GM19468 (cell line): Measurements from ENCODE around the gene LY6G6F.

Source experiments
- ATAC-seq: cut with Tn5 transposase; IDR thresholded peaks from one replicate; pipeline ENCODE4 v1.9.1; 2021; ENCODE audit warnings: mild to moderate bottlenecking, moderate library complexity, moderate number of reproducible peaks; ENCODE audit not compliant: unreplicated experiment; ENCODE audit errors: extremely low read depth

LY6G6F gene, protein sequence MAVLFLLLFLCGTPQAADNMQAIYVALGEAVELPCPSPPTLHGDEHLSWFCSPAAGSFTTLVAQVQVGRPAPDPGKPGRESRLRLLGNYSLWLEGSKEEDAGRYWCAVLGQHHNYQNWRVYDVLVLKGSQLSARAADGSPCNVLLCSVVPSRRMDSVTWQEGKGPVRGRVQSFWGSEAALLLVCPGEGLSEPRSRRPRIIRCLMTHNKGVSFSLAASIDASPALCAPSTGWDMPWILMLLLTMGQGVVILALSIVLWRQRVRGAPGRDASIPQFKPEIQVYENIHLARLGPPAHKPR

DNA sequence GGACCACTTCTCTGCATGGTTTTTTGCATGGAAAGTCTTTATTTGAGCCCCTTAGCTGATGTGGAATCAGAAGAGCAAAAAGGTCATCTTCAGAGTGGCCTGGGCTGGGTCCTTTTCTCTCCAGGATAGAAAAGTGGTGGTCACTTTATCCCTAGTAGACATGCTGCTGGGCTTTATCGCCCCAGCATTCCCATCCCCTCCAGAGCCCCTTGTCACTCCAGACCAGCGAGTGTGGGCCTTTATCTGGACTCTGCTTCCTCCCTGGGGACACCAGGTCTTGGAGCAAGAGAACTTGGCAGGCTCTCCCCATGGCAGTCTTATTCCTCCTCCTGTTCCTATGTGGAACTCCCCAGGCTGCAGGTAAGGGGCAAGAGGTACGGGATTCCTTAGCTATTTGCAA, at the start of gene LY6G6F:
TSS of gene LY6G6F (plus strand) at position 268 of the 400 bp plus-strand sequence. CDS start at position 309, 41 bp downstream.
- ATAC-seq: no peak

DNA sequence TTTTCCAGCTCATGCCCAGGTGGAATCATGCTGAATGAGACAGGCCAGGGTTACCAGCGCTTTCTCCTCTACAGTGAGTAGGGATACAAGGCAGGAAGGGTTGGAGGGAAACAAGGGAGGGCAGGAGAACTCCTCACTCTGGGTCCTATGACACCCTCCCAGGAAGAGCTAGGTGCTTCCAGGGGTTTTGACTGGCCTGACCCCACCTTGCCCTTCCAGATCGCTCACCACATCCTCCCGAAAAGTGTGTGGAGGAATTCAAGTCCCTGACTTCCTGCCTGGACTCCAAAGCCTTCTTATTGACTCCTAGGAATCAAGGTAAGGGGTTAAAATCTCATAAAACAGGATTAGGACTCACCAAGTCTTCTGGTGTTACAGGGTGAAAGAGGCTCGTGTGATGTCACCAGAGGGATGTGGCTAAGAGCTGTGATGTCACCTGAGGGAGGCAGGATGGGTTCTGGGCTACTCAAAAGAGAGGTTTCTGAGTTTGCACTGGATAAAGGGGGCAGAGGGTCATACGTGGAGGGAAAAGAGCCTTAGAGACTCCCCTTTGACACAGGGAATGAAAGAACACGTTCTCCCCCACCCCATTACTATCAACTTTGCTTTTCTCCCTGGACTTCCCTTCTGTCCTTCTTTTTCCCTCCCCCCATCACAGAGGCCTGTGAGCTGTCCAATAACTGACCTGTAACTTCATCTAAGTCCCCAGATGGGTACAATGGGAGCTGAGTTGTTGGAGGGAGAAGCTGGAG, 49.1 kb upstream of the LY6G6F start:
- no peak for ATAC-seq

DNA sequence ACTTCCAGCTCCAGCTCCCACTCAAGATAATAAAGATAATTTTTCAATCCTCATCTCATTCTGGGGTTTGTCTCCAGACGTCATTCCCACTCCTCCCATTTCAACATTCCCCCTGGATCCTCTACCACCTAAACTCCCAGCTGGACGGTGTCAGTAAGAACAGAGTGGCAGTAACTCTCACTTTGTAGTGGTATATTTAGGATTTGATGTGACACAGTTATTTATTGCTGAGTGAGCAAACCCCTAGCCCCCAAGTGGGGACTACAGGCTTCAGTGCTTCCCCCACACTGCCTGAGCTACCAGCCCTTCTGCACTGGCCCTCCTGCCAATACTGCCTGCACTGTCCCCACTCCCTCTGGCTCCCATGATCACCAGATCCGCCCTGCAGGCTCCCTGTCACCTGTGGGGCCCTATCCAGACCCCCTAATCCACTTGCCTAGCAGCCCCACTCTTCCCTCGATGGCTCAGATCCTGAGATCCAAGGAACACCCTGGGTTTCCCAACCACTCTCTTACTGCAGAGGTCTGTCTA, 48.4 kb upstream of the LY6G6F start:
- no peak for ATAC-seq

DNA sequence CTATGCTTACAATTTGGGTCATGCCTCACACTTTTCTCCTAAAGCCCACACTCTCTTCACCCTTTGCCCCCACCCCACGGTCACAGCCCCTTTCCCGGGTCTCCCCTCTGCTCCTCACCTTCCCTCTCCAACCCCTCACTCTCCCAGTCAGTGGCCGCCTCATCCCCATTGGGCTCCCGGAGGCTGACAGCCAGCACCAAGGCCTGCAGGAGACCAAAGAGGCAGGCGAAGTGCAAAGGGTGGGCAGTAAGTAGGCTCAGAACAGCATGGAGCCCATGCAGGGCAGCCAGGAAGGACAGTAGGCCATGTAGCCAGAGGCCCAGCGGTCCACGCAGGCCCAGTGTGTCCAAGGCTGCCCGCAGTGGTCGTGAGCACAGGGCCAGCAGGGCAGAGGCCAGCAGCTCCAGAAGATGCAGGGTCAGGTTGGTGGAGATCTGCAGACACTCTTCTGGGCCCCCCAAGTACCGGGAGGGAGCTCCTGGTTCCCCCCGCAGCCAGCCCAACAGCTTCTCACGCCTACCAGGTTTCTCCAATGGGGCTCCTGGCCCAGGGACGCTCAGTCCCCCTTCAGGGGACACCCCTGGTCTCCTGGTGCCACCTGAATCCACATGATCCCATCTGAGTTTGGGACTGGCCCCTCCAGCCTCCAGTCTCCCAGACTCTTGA, 47.5 kb upstream of the LY6G6F start:
- ATAC-seq: no peak

DNA sequence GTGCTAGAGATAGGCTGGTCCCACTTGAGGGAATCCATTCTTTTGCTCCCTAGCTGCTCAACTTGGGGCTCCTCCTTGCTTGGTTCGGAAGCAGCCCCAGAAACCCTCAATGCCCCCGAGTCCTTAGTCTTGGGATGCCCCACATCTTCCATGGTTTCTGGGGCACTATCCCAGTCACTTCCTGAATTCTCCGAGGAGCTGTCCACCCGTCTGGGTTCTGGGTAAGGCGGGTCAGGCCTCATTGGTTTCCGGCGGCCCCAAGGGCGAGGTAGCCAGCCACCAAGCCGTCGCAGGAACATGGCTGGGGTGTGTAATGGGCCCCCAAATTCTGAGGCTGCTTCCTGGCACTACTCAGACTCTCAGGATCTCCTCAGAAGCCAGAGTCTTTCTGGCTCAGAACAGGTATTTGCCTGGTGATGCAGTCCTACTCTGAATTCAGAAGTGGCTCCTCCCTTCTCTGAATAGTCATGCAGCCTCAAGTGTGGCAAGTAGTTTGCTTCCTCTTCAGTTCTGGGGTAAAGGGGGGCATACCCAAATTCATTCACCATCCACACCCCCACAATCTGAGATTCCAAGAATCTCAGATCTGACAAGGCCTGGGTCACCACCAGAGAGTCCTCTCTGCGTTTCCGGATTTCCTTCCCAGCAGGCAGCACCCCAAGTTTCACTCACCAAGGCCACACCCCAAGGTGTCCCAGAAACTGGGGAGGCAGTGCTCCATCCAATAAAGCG, 46.9 kb upstream of the LY6G6F start:
- no peak for ATAC-seq

DNA sequence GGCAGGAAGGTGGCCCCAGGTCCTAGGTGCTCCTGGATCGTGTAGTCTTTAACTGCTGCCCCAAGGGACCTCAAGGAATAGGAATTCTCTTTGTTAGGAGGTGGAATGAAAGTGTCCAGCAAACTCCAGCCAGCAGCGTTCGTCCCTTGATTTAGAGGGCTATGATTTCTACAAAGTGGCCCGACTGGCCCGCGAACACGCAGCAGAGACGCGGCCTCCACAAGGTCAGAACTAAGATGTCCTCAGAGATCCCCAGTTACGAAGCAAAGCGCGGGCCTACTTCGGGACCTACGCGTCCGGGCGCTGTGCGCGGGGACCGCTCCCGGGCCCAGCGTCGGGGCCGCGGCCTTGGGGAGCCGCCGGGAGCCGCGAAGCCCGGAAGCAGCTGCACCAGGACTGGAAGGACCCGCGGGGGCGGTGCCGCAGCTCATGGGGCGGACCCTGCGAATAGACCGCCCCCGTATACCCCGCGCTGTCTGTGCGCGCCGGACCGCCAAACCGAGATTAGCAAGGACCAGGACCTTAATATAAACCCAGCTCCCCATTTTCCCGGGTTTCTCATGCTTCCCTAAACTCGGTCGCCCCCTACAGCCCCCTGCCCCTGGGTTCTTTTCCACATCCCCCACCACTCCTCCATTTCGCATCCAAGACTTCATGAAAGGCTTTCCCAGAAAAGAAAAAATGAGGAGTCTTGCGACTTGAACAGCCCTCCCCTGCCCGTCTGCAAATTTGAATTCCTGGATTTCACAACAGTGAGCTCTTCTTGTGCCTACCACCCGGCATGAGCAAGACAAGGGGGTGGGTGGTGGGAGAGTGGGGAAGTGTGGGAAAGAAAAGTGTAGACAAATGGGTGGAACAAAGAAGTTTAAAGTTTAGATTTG, 46.0 kb upstream of the LY6G6F start, which contains the start of gene C6orf47:
TSS of gene C6orf47 (minus strand) at position 398 of the 881 bp plus-strand sequence. CDS start 831 bp downstream, outside the sequence.
- peak; percentile 40 for ATAC-seq

DNA sequence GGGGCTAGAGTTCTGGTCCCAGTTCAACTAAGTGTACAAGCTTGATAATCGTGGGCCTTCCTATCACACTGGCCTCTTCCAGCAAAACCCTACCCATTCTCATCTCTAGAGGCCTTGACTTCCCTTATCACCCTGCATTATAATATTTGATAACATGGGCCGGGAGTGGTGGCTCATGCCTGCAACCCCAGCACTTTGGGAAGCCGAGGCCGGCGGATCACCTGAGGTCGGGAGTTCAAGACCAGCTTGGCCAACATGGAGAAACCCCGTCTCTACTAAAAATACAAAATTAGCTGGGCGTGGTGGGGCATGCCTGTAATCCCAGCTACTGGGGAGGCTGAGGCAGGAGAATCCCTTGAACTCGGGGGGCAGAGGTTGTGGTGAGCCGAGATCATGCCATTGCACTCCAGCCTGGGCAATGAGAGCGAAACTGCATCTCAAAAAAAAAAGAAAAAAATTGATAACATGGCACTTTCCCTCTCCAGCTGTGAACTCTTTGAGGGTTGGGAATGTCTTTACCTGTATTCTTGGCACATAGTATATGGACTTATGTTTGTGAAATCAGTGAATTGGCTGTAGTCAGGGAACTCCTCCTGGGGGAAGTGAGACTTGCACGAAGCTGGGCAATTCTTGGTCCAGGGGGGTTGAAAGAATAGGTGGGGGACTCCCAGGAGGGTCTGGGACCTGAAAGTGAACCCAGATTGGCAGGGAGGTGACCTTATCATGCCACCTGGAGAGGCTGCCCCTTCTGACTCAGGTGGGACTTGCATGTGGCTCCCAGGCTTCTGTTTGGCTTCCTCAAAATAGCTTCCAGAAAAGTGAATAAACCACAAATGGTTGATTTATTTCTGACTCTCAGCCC, 45.2 kb upstream of the LY6G6F start:
- no peak for ATAC-seq

DNA sequence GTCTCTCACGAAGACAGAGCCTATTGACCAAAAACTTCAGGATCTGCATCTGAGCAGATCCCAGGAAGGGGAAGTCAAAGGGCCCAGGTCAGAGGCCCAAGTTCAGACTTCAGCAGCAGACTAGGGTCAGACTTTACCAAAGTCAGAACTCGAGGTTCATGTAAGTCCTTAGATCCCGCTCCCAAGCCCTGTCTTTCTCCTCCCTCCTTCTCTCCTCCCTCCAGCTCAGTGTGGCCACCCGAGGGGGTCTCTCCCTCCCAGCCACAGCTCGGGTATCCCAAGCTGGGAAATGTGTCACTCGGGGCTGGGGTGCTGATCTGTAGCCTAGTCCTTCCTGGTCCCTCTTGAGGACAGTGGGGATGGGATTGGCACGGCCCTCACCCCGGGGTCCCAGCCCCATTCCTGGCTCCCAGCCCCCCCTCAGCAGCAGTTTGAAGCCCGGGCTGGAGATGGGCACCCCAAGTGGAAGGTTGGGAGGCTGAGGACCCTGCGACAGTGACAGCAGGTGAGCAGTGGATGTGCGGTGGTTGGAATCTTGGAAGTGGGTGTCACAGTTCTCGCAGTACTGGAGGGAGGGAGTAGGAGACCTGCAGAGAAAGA, 44.4 kb upstream of the LY6G6F start:
- no peak for ATAC-seq

DNA sequence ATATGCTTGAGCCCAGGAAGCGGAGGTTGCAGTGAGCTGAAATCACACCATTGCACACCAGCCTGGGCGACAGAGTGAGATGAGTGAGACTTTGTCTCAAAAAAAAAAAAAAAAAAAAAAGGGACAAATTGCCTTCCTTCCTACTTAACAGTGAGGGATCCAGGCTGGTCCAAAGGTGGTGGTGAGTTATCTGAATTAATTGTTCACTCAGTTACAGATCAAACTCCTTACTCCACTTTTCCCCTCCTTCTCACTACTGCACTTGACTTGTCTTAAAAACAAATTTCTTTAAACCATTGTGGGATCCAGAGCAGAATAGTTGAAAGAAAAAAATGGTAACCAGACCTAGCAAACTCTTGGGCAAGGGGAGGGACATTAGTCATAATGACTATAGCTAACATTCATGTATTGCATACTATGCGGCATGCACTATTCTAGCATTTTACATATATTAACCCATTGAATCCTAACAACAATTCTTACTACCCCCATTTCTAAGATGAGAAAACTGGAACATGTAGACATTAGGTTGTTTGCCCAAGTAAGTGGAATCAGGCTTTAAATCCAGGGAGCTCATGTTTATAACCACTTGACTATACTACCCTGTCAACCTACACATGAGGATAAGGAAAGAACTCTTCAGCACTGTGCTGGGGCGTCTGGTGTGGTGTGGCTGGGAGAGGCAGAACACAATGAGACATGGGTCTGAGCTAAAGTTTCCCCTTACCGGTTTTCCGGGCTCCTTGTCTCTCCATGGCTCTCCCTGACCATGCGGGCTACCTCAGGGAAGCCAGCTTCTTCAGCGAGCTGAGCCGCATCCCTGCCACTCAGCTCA, 43.3 kb upstream of the LY6G6F start:
- ATAC-seq: no peak

DNA sequence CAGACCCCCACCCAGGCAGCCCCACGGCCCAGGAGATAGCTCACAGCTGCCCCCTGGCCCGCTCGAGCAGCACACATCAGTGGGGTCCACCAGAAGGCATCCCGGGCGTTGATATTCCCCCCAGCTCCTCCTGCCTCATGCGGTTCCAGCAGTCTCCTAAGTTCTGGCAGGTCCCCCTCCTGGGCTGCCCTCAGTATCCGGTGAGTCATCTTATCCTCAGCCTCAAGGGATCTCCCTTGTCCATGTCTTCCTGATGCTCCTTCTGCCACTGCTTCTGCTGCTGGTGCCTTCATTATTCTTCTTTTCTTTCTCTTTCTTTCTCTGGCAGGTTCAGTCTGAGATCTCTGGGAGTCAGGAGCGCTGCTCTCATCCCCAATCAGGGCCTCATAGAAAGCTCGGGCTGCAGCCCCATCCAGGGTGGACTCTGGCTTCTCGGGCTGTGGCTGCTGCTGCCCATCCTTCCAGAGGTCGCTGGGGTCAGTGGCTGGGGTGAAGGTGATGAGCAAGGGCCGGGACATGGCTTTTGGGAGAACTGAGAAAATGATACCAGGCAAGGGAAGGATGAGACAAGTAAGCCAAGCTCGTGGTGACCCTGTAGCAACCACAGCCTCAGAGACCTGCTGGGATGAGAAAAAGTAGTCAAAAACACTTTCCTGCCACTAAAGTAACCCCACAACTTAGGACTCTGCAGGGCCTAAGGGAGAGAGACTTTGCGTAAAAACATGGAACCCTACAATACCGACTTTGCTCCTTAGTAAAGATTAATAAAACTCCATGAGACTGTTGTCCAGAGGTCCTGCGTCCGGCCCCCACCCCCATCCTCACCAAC, 42.5 kb upstream of the LY6G6F start:
- ATAC-seq: no peak

DNA sequence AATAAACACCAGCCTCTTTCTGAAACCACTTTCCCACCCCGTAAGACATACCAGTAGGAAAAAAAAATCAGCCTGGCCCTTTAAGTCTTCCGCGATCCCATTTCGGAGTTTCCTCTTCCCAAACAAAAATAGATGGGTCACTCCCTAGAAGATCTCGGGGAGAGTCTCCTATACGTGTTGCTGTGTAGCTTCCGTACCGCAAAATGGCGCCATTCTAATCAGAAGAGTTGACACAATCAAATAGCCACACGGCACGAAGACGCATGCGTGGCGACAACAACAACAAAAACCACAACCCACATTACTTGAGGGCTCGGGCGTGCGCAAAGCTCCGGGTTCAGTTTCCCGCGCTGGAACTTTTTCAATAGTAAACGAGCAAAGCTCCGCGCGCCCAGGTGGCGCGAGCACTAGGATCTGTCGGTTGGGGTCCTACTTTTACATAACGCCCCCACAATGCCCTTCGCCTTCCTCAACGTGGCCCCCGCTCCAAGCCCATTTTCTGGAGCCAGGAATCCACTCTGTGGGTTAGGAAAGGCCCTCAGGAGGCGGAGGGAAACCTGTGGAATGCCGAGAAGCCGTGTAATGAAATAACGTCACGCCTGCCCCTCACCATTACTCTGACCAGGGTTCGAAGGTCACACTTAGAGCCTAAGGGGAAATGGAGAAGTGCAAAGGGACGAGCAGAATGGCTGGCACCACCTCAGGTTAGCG, 41.7 kb upstream of the LY6G6F start, which contains the start of gene GPANK1:
TSS of gene GPANK1 (minus strand) at position 208 of the 711 bp plus-strand sequence. CDS start 519 bp downstream, outside the sequence.
- no peak for ATAC-seq

DNA sequence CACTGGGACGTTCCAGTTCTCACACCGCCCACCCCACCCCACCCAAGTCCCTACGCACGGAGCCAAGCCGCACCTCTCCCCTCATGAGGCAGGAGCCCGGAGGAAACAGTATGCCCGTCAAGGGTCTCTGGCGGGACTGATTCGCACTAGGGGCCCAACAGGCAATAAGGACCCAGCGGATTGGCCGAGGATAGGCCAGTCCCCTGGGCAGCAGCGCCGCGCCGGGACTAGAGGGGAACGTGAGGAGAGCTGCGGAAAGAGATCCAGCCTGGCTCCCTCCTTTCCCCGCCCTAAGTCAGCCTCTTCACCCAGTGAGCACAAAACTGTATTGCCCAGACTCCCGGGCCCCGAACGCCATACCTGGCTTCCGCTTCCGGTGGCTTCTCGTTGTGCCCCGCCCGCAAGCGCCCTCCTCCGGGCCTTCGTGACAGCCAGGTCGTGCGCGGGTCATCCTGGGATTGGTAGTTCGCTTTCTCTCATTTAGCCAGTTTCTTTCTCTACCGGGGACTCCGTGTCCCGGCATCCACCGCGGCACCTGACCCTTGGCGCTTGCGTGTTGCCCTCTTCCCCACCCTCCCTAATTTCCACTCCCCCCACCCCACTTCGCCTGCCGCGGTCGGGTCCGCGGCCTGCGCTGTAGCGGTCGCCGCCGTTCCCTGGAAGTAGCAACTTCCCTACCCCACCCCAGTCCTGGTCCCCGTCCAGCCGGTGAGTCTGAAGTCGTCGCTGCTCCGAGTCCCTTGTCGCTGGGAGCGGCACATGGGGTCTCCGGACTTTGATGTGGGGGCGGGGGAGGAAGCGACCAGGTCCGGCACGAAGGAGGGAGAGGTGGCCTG, 40.9 kb upstream of the LY6G6F start, which contains the start of gene CSNK2B:
TSS of gene CSNK2B (plus strand) at position 580 of the 836 bp plus-strand sequence. CDS start 752 bp downstream, outside the sequence.
- peak; percentile 78 for ATAC-seq

DNA sequence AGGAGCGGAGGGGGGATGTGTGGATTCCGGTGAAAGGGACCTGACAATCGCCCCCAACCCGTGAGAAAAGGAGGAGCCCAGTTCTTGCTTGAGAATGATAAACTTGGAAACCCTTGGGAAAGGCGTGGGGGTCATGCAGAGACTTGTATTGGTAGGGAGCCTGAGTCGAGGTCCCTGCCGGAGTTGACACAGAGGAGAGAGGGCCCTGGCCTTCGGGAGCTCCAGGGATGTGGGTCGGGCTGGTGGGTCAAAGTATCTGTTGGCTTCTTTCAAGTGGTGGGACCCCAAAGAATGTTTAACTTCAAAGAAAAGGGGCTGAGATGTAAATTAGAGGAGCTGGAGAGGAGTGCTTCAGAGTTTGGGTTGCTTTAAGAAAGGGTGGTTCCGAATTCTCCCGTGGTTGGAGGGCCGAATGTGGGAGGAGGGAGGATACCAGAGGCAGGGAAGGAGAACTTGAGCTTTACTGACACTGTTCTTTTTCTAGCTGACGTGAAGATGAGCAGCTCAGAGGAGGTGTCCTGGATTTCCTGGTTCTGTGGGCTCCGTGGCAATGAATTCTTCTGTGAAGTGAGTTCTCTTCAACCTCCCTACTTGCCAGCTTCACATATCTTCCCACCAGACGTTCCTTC, 40.2 kb upstream of the LY6G6F start:
- no peak for ATAC-seq

DNA sequence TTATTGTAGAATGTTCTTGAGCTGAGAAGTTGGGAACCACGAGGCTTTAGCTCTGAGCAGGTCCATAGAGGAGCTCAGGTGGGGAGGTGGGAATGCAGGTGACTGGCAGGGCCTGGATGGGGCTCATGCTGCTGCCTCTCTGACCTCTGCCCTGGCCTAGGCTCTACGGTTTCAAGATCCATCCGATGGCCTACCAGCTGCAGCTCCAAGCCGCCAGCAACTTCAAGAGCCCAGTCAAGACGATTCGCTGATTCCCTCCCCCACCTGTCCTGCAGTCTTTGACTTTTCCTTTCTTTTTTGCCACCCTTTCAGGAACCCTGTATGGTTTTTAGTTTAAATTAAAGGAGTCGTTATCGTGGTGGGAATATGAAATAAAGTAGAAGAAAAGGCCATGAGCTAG, 37.0 kb upstream of the LY6G6F start, which contains the start of gene LY6G5B:
TSS of gene LY6G5B (plus strand) at position 301 of the 400 bp plus-strand sequence. CDS start 975 bp downstream, outside the sequence.
- ATAC-seq: no peak
